PC-9 (cell line): ENCODE results near the gene SPECC1L.
"Not testable (repeated sequence)": the region's sequence is repeated elsewhere in the genome, so short reads cannot be mapped to it uniquely, and the experiment has no call there.

Experiments used
- EZH2 ChIP-seq: fragments of 200-600 bp; sonication (generic); IDR thresholded peaks from 2 replicates; pipeline ENCODE4 v1.8.0; 2017; ENCODE audit warnings: antibody characterized with exemption, low read depth
- TF ChIP-seq, protein P1 (sequence below): fragments of 200-600 bp; sonication (generic); conservative IDR thresholded peaks from 2 replicates; pipeline ENCODE4 v1.6.1; 2017; ENCODE audit warnings: mixed run types, antibody characterized with exemption, mild to moderate bottlenecking, moderate library complexity

GRCh38 chr22:24248611-24249010, 22.0 kb upstream of the SPECC1L start:
- TF ChIP-seq EZH2: not testable (repeated sequence)
- TF ChIP-seq, protein P1, sequence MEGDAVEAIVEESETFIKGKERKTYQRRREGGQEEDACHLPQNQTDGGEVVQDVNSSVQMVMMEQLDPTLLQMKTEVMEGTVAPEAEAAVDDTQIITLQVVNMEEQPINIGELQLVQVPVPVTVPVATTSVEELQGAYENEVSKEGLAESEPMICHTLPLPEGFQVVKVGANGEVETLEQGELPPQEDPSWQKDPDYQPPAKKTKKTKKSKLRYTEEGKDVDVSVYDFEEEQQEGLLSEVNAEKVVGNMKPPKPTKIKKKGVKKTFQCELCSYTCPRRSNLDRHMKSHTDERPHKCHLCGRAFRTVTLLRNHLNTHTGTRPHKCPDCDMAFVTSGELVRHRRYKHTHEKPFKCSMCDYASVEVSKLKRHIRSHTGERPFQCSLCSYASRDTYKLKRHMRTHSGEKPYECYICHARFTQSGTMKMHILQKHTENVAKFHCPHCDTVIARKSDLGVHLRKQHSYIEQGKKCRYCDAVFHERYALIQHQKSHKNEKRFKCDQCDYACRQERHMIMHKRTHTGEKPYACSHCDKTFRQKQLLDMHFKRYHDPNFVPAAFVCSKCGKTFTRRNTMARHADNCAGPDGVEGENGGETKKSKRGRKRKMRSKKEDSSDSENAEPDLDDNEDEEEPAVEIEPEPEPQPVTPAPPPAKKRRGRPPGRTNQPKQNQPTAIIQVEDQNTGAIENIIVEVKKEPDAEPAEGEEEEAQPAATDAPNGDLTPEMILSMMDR: not testable (repeated sequence)
